Neuronal stem cell (in vitro differentiated cells): ENCODE data around the gene PRUNE1.
A peak's percentile ranks its signal among the peaks of the same experiment; 100 is the strongest.

Source experiments
- DNase-seq: peaks from one replicate; pipeline ENCODE4 v3.0.0-alpha.2; 2013; ENCODE audit warnings: low spot score
- H2AFZ ChIP-seq: one replicate; pipeline ENCODE4 v1.6.1; 2013; ENCODE audit warnings: mild to moderate bottlenecking, low read length, inconsistent platforms
- H2AK5ac ChIP-seq: 2 replicates; pipeline ENCODE4 v1.6.1; 2013; ENCODE audit warnings: low read depth, mild to moderate bottlenecking, inconsistent platforms, low read length, moderate library complexity, mixed read lengths
- H2BK120ac ChIP-seq: 2 replicates; pipeline ENCODE4 v1.6.1; 2013; ENCODE audit warnings: low read depth, mild to moderate bottlenecking, inconsistent platforms, low read length, moderate library complexity, mixed read lengths
- H2BK12ac ChIP-seq: one replicate; pipeline ENCODE4 v1.6.1; 2013; ENCODE audit warnings: low read length, inconsistent platforms
- H2BK15ac ChIP-seq: 2 replicates; pipeline ENCODE4 v1.6.1; 2013; ENCODE audit warnings: mild to moderate bottlenecking, low read length, inconsistent platforms, mixed read lengths
- H2BK5ac ChIP-seq: one replicate; pipeline ENCODE4 v1.6.1; 2013; ENCODE audit warnings: inconsistent platforms, mild to moderate bottlenecking, low read length, moderate library complexity
- H3K14ac ChIP-seq: one replicate; pipeline ENCODE4 v1.6.1; 2013; ENCODE audit warnings: low read length, inconsistent platforms
- H3K18ac ChIP-seq: 2 replicates; pipeline ENCODE4 v1.6.1; 2013; ENCODE audit warnings: low read length, inconsistent platforms
- H3K23ac ChIP-seq: 2 replicates; pipeline ENCODE4 v1.6.1; 2013; ENCODE audit warnings: low read depth, mild to moderate bottlenecking, mixed read lengths, low read length, inconsistent platforms; ENCODE audit not compliant: poor library complexity
- H3K27ac ChIP-seq: replicated peaks from 3 replicates; pipeline ENCODE4 v1.5.1; 2013; ENCODE audit warnings: low read length, inconsistent platforms
- H3K27me3 ChIP-seq, 3 experiments: 2 replicates each; pipeline ENCODE4 v1.6.1; 2013; ENCODE audit warnings: low read length in 3 of 3, mild to moderate bottlenecking in 2 of 3, inconsistent platforms in 1 of 3, low read depth in 1 of 3, mixed read lengths in 1 of 3, moderate library complexity in 1 of 3; ENCODE audit not compliant: control insufficient read depth in 3 of 3, insufficient read depth in 3 of 3
- H3K36me3 ChIP-seq, 2 donors: replicated peaks in 1 of 2; 2 replicates each; pipeline ENCODE4 v1.6.1; 2013; ENCODE audit warnings: low read length in 2 of 2; ENCODE audit not compliant: control insufficient read depth in 2 of 2, insufficient read depth in 2 of 2
- H3K4ac ChIP-seq: 2 replicates; pipeline ENCODE4 v1.6.1; 2013; ENCODE audit warnings: inconsistent platforms, mild to moderate bottlenecking, low read length, moderate library complexity
- H3K4me1 ChIP-seq, 2 donors: 1 replicate in 1 of 2; 2 replicates in 1 of 2; pipeline ENCODE4 v1.6.1; 2013; ENCODE audit warnings: low read length in 2 of 2, low read depth in 1 of 2; ENCODE audit not compliant: control insufficient read depth in 2 of 2, insufficient read depth in 1 of 2
- H3K4me2 ChIP-seq: one replicate; pipeline ENCODE4 v1.6.1; 2013; ENCODE audit warnings: mild to moderate bottlenecking, low read length, inconsistent platforms; ENCODE audit not compliant: insufficient read depth, poor library complexity, severe bottlenecking
- H3K4me3 ChIP-seq, 2 donors: 2 replicates each; pipeline ENCODE4 v1.5.1; 2013; ENCODE audit warnings: low read length in 2 of 2, mild to moderate bottlenecking in 2 of 2, inconsistent platforms in 1 of 2, moderate library complexity in 1 of 2
- H3K79me1 ChIP-seq: one replicate; pipeline ENCODE4 v1.6.1; 2013; ENCODE audit warnings: low read depth, mild to moderate bottlenecking, inconsistent platforms, low read length, moderate library complexity
- H3K9ac ChIP-seq: one replicate; pipeline ENCODE4 v1.6.1; 2013; ENCODE audit warnings: mild to moderate bottlenecking, low read depth, low read length, inconsistent platforms; ENCODE audit not compliant: poor library complexity
- H3K9me3 ChIP-seq, 2 donors: replicated peaks in 1 of 2; 2 replicates each; pipeline versions ENCODE3 to v1.6.1; 2013; ENCODE audit warnings: low read length in 2 of 2, mild to moderate bottlenecking in 2 of 2, inconsistent platforms in 1 of 2, low read depth in 1 of 2, mixed read lengths in 1 of 2, moderate library complexity in 1 of 2; ENCODE audit not compliant: control insufficient read depth in 2 of 2, insufficient read depth in 1 of 2
- H4K8ac ChIP-seq: one replicate; pipeline ENCODE4 v1.6.1; 2013; ENCODE audit warnings: low read depth, mild to moderate bottlenecking, inconsistent platforms, low read length, moderate library complexity
- H4K91ac ChIP-seq: one replicate; pipeline ENCODE4 v1.6.1; 2013; ENCODE audit warnings: low read length, low read depth, mild to moderate bottlenecking, inconsistent platforms; ENCODE audit not compliant: poor library complexity
- WGBS, 2 donors: extraction: QIAGEN DNeasy Blood & Tissue Kit; methylation state at CpG; one replicate each; pipeline ENCODE4 v1.1.7; 2013; ENCODE audit warnings: missing lambda C conversion rate in 2 of 2, mixed read lengths in 1 of 2; ENCODE audit not compliant: insufficient read length in 2 of 2, insufficient replicate concordance in 1 of 2; ENCODE audit errors: extremely low coverage in 2 of 2; 5-methylcytosine and 5-hydroxymethylcytosine counted together

PRUNE1 gene

DNA sequence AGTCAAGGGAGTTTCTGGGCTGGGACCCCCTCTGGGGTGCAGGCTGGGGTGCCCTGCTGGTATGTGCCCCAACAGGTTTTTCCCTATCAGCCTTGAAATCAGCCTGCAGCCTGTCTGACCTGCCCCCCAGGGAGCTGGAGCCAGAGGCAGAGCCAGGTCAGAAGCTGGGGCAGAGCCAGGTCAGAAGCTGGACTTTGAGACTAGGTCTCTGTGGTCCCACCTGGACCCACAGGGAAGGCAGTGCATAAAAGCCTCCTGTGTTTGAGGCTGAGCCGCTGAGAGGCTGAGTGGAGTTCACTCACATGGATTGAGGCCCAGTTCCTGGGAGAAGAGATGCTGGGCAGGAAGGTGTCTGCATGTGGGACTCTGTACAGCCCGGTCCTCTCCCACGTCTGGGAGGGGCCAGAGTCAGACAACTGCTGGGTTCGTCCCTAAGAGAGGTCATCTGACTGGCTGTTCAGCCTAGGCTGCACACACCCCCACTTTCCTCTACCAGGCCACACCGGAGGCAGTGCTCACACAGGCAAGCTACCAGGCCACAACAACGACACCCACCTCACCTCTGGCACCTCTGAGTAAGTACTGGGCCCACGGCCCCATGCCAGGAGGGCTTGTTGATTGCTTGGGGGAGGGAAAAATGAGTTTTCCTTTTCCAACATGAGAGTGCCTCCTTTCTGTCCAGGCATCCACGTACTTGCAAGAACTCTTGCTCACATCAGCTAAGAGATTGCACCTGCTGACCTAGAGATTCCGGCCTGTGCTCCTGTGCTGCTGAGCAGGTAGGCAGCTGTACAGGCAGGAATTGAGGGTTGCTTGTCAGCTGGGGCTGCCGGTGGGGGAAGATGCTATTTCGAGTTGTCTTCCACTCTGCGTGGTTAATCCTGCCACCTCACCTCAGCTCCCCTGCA, 26.2 kb upstream of the PRUNE1 start, which contains the start of gene ANXA9:
Gene ANXA9, plus strand, starts transcription at position 488 of the 908 bp plus-strand sequence. CDS start 814 bp downstream, outside the sequence.
- Histone ChIP-seq H3K27ac (no peak within 1 kb of the TSS), H4K8ac (no peak within 1 kb of the TSS), H3K9me3 (no peaks in the 10 kb centered on the region), H2BK5ac (no peak within 1 kb of the TSS), H3K79me1 (no peaks in the 10 kb centered on the region), H2AK5ac (peak within 1 kb of the TSS; percentile 18), H3K4ac (no peak within 1 kb of the TSS), H3K36me3 (no peaks in the 10 kb centered on the region), H3K4me2 (no peak within 1 kb of the TSS), H2AFZ (peak within 1 kb of the TSS; percentile 80), H2BK120ac (no peak within 1 kb of the TSS), H2BK15ac (peak within 1 kb of the TSS; percentile 34), H3K4me1 (peaks cover 11 to 22% of the 10 kb centered on the region in 2 donors), H3K27me3 (peaks cover 0 to 24% (median 0%) of the 10 kb centered on the region in 3 experiments), H4K91ac (peak within 1 kb of the TSS; percentile 15), H3K4me3 (no peak within 1 kb of the TSS), H3K23ac (no peak within 1 kb of the TSS), H3K18ac (peak within 1 kb of the TSS; percentile 58), H3K14ac (no peak within 1 kb of the TSS), H3K9ac (no peak within 1 kb of the TSS), H2BK12ac (peak within 1 kb of the TSS; percentile 2)
- WGBS, 2 donors = no CpG with 5 or more reads among the region's 12 CpGs
- no peak for DNase-seq

DNA sequence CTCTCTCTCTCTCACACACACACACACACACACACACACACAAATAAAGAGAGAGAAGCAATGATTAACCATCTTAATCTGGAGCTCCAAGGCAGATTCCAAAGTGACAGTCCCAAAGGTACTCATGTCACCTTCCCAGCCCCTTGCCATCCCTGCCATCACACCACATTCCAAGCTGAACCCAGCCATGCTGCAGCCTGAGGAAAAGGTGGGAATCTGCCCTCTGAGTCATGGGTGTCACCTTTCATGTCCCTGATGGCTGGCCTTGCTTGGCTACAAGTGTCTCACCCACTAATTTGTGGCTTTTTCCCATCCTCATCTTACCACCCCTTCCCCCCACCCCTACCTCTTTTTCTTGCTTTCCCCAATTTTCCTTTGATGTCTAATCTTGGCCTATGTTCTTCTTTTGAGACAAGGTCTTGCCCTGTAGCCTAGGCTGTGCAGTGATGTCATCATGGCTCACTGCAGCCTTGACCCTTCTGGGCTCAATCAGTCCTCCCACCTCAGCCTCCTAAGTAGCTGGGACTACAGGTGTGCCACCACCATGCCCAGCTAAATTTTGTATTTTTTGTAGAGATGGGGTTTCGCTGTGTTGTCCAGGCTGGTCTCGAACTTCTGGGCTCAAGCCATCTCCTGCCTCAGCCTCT, 22.9 kb upstream of the PRUNE1 start:
- Histone ChIP-seq H3K27me3 (peaks cover 0 to 24% (median 0%) of the 10 kb centered on the region in 3 experiments), H3K9me3 (no peaks in the 10 kb centered on the region), H2AK5ac (no peak overlapping the region), H3K27ac (no peak overlapping the region), H3K23ac (no peak overlapping the region), H2BK5ac (no peak overlapping the region), H3K4me1 (peaks cover 11 to 15% of the 10 kb centered on the region in 2 donors), H3K79me1 (no peaks in the 10 kb centered on the region), H3K14ac (no peak overlapping the region), H2BK120ac (no peak overlapping the region), H3K4me2 (no peak overlapping the region), H2BK12ac (no peak overlapping the region), H3K9ac (no peak overlapping the region), H3K4ac (no peak overlapping the region), H2BK15ac (no peak overlapping the region), H3K4me3 (no peak overlapping the region), H4K91ac (no peak overlapping the region), H2AFZ (no peak overlapping the region), H3K18ac (no peak overlapping the region), H3K36me3 (no peaks in the 10 kb centered on the region), H4K8ac (no peak overlapping the region)
- DNase-seq = no peak
- no CpG with 5 or more reads among the region's 2 CpGs for WGBS, 2 donors

- no peak overlapping the region for H3K4me3 ChIP-seq
- H3K9me3 ChIP-seq = no peaks in the 10 kb centered on the region
- no peak overlapping the region for H3K18ac ChIP-seq
- DNase-seq = no peak
- H4K91ac ChIP-seq = no peak overlapping the region
- H2AK5ac ChIP-seq = no peak overlapping the region
- no peak overlapping the region for H2BK5ac ChIP-seq
- no peak overlapping the region for H2BK120ac ChIP-seq
- peaks cover 0 to 2% of the 10 kb centered on the region in 2 donors for H3K4me1 ChIP-seq
- H3K9ac ChIP-seq = no peak overlapping the region
- no peaks in the 10 kb centered on the region for H3K36me3 ChIP-seq
- no peak overlapping the region for H2BK12ac ChIP-seq
- no peaks in the 10 kb centered on the region for H3K79me1 ChIP-seq
- no peak overlapping the region for H4K8ac ChIP-seq
- H3K4me2 ChIP-seq = no peak overlapping the region
- H2AFZ ChIP-seq = no peak overlapping the region
- no peak overlapping the region for H2BK15ac ChIP-seq
- H3K27ac ChIP-seq = no peak overlapping the region
- H3K14ac ChIP-seq = no peak overlapping the region
- no peak overlapping the region for H3K23ac ChIP-seq
- peaks cover 0 to 20% (median 0%) of the 10 kb centered on the region in 3 experiments for H3K27me3 ChIP-seq
- no peak overlapping the region for H3K4ac ChIP-seq
- no CpG with 5 or more reads among the region's 7 CpGs for WGBS, 2 donors
These were observed 20.3 kb upstream of the PRUNE1 start for GRCh38 chr1:150987924-150988323.

GRCh38 chr1:150992626-150993025, 15.6 kb upstream of the PRUNE1 start:
- Histone ChIP-seq H3K18ac (no peak overlapping the region), H2AK5ac (no peak overlapping the region), H3K4me2 (no peak overlapping the region), H3K4me3 (no peak overlapping the region), H2BK15ac (no peak overlapping the region), H3K4ac (no peak overlapping the region), H2AFZ (no peak overlapping the region), H3K23ac (no peak overlapping the region), H2BK120ac (no peak overlapping the region), H2BK5ac (no peak overlapping the region), H3K4me1 (peaks cover 0 to 2% of the 10 kb centered on the region in 2 donors), H3K9me3 (no peaks in the 10 kb centered on the region), H3K27me3 (no peaks in the 10 kb centered on the region), H3K14ac (no peak overlapping the region), H4K8ac (no peak overlapping the region), H3K36me3 (peaks cover 5 to 7% of the 10 kb centered on the region in 2 donors), H4K91ac (no peak overlapping the region), H3K27ac (no peak overlapping the region), H2BK12ac (no peak overlapping the region), H3K79me1 (no peaks in the 10 kb centered on the region), H3K9ac (no peak overlapping the region)
- no CpG with 5 or more reads among the region's 4 CpGs for WGBS, 2 donors
- no peak for DNase-seq
